Peyer's patch (tissue), 4 donors: Measurements from ENCODE around the gene ANTKMT. TPM values are rescaled to one million over a fixed set of nuclear protein-coding genes. Genes with fewer than 3 reads are reported as not detected.

Experiments
- DNase-seq, 3 donors: peaks; one replicate each; pipeline ENCODE4 v3.0.0-alpha.2; 2017 to 2019
- H3K27ac ChIP-seq, 4 donors: fragments of 200-600 bp; sonication (generic); one replicate each; pipeline ENCODE4 v1.5.1; 2016 to 2019
- H3K27me3 ChIP-seq, 2 donors: fragments of 200-600 bp; sonication (generic); one replicate each; pipeline ENCODE4 v1.5.1; 2019
- H3K36me3 ChIP-seq, 3 donors: fragments of 200-600 bp; sonication (generic); one replicate each; pipeline ENCODE4 v1.5.1; 2016 to 2019
- H3K4me1 ChIP-seq, 4 donors: fragments of 200-600 bp; sonication (generic); one replicate each; pipeline ENCODE4 v1.5.1; 2016 to 2019
- H3K4me3 ChIP-seq, 4 donors: fragments of 200-600 bp; sonication (generic); 1 replicate in 3 of 4; 2 replicates in 1 of 4; pipeline ENCODE4 v1.5.1; 2016 to 2019; ENCODE audit warnings: mild to moderate bottlenecking in 1 of 4
- H3K9me3 ChIP-seq, 4 donors: fragments of 200-600 bp; sonication (generic); one replicate each; pipeline ENCODE4 v1.5.1; 2016 to 2019; ENCODE audit warnings: mild to moderate bottlenecking in 1 of 4
- CTCF ChIP-seq, 6 experiments: fragments of 450-650 bp in 4 of 6; fragments of 200-600 bp in 2 of 6; sonication (generic) in 1 of 6; IDR thresholded peaks; one replicate each; pipeline ENCODE4 v1.5.1; 2017 to 2019; ENCODE audit warnings: antibody characterized with exemption in 6 of 6, mild to moderate bottlenecking in 3 of 6, moderate library complexity in 1 of 6
- POLR2A ChIP-seq, 2 donors: fragments of 450-650 bp; IDR thresholded peaks; one replicate each; pipeline ENCODE4 v1.5.1; 2017; ENCODE audit warnings: antibody characterized with exemption in 2 of 2, mild to moderate bottlenecking in 2 of 2, moderate library complexity in 2 of 2
- total RNA-seq, 4 donors: library from RNA; depleted of rRNA; stranded (reverse); fragments of >200 nt; gene quantifications; one replicate each; pipeline ENCODE4 v1.1.0, GENCODE V29; 2016

The ANTKMT gene, protein sequence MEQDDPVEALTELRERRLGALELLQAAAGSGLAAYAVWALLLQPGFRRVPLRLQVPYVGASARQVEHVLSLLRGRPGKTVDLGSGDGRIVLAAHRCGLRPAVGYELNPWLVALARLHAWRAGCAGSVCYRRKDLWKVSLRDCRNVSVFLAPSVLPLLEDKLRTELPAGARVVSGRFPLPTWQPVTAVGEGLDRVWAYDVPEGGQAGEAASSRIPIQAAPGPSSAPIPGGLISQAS
- 10 to 100 TPM; 52.8 to 93.9 (median 72.0) TPM for total RNA-seq

- peaks cover 0 to 3% (median 0%) of the 10 kb centered on the region in 3 donors for H3K36me3 ChIP-seq
- H3K27ac ChIP-seq, result peak within 1 kb of the TSS; percentile 75 to 97 (median 92)
- DNase-seq, result peak; percentile 89 to 95 (median 90)
- H3K9me3 ChIP-seq, result no peaks in the 10 kb centered on the region
- H3K27me3 ChIP-seq, result peaks cover 0 to 8% of the 10 kb centered on the region in 2 donors
- peaks cover under 1 to 39% (median 21%) of the 10 kb centered on the region in 4 donors for H3K4me1 ChIP-seq
- peak in 3 of 6 experiments; percentile 43 to 51 (median 44) for TF ChIP-seq CTCF (IDR thresholded peaks at IDR 0.05)
- TF ChIP-seq POLR2A (IDR thresholded peaks at IDR 0.05), result peak; percentile 57 to 91
- H3K4me3 ChIP-seq, result peak within 1 kb of the TSS; percentile 60 to 94 (median 82)
Measured at GRCh38 chr16:720990-721764, at the start of gene ANTKMT. Gene ANTKMT (plus strand): TSS chr16:721146. CDS start chr16:721275, 129 bp downstream.

- TF ChIP-seq CTCF (IDR thresholded peaks at IDR 0.05) (no peak), POLR2A (IDR thresholded peaks at IDR 0.05) (no peak)
- Histone ChIP-seq H3K4me1 (peaks cover 12 to 39% (median 23%) of the 10 kb centered on the region in 4 donors), H3K4me3 (no peak overlapping the region), H3K9me3 (no peaks in the 10 kb centered on the region), H3K36me3 (peaks cover 0 to 50% (median 0%) of the 10 kb centered on the region in 3 donors), H3K27me3 (no peaks in the 10 kb centered on the region), H3K27ac (no peak overlapping the region)
- DNase-seq, result no peak
Measured at GRCh38 chr16:671353-672131, 49.4 kb upstream of the ANTKMT start.

DNA sequence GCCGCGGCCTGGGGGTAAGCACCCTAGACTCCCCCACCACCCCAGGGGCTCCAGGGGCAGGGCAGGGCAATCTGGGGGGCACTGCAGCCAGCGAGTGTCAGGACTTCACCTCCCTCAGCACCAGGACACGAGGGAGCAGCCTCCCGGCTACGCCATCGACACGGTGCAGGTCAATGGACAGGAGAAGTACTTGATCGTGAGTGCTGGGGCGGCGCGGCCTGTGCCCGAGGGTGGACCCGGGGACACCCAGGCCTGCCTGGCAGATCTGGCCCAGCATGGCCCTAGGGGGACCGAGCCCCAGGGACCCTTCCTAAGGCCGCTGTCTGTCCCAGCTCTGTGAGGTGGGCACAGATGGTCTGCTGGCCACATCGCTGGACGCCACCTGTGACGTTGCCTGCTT lies 48.6 kb upstream of the ANTKMT start:
- Histone ChIP-seq H3K9me3 (no peaks in the 10 kb centered on the region), H3K27ac (no peak overlapping the region), H3K4me1 (peaks cover 13 to 43% (median 23%) of the 10 kb centered on the region in 4 donors), H3K4me3 (no peak overlapping the region), H3K36me3 (peaks cover 0 to 50% (median 0%) of the 10 kb centered on the region in 3 donors), H3K27me3 (no peaks in the 10 kb centered on the region)
- no peak for DNase-seq
- TF ChIP-seq CTCF (IDR thresholded peaks at IDR 0.05) (no peak), POLR2A (IDR thresholded peaks at IDR 0.05) (no peak)

GRCh38 chr16:672851-673250 lies 48.1 kb upstream of the ANTKMT start:
- no peak for DNase-seq
- Histone ChIP-seq H3K27me3 (no peaks in the 10 kb centered on the region), H3K36me3 (peaks cover 0 to 50% (median 0%) of the 10 kb centered on the region in 3 donors), H3K4me1 (peaks cover 13 to 43% (median 22%) of the 10 kb centered on the region in 4 donors), H3K9me3 (no peaks in the 10 kb centered on the region), H3K27ac (no peak overlapping the region), H3K4me3 (no peak overlapping the region)
- no peak for TF ChIP-seq POLR2A (IDR thresholded peaks at IDR 0.05)
- TF ChIP-seq CTCF (IDR thresholded peaks at IDR 0.05), result no peak

DNA sequence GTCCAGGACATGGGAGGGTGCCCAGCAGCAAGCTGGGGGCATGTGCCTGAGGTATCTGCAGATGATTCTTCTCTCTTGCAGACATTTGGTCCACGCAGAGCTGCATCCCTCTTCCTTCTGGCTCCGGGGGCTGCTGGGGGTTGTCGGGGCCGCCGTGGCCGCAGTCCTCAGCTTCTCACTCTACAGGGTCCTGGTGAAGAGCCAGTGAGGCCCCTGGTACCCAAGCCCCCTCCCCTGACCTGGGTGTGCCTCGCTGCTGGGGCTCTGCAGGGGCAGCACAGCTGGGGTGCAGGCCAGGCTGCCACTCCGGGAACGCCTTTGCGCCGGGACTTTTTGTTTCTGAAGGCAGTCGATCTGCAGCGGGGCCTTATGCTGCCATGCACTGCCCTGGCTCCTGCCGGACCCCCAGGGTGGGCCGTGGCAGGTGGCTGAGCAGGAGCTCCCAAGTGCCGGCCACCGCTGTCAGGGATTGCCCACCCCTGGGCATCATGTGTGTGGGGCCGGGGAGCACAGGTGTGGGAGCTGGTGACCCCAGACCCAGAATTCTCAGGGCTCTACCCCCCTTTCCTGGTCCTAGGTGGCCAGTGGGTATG lies 47.5 kb upstream of the ANTKMT start:
- DNase-seq, result no peak
- Histone ChIP-seq H3K27ac (no peak overlapping the region), H3K36me3 (peaks cover 0 to 50% (median 0%) of the 10 kb centered on the region in 3 donors), H3K4me1 (peaks cover 13 to 43% (median 23%) of the 10 kb centered on the region in 4 donors), H3K9me3 (no peaks in the 10 kb centered on the region), H3K4me3 (no peak overlapping the region), H3K27me3 (no peaks in the 10 kb centered on the region)
- no peak for TF ChIP-seq POLR2A (IDR thresholded peaks at IDR 0.05)
- TF ChIP-seq CTCF (IDR thresholded peaks at IDR 0.05), result no peak
